ENCODE measurements around the gene FUCA2. TPM values are rescaled to one million over a fixed set of nuclear protein-coding genes. Genes with fewer than 3 reads are reported as not detected.

Gene FUCA2
- total and polyA plus RNA-seq, 2 of the 8 experiments (the other 6 are each of a cell fraction or from before 2014, with no cell fraction given), result 24.2 to 47.2 TPM

GRCh38 chr6:143465546-143465945, 46.0 kb downstream of the FUCA2 start:
- Histone ChIP-seq H3K14ac (ENCODE audit: insufficient read length) (no peak overlapping the region), H3K23ac (ENCODE audit: insufficient read length) (no peak overlapping the region), H3K27ac (ENCODE audit: low read depth, low read length) (no peak overlapping the region), H2AK5ac (ENCODE audit: low read depth, low read length) (no peak overlapping the region), H4K8ac (ENCODE audit: extremely low read depth, insufficient read depth, low read length) (no peak overlapping the region), H4K91ac (replicated peaks; ENCODE audit: insufficient read length, low read length) (no peak overlapping the region), H3K4me2 (ENCODE audit: insufficient read depth in 1 of 2, low read depth in 2 of 2, low read length in 2 of 2) (no peak overlapping the region), H3K4me3 (ENCODE audit: extremely low read depth in 1 of 4, insufficient read depth in 2 of 4, low read depth in 3 of 4, low read length in 4 of 4) (no peak overlapping the region), H3K56ac (replicated peaks; ENCODE audit: insufficient read length, low read depth, low read length) (no peak overlapping the region), H2BK20ac (ENCODE audit: low read length) (no peak overlapping the region), H2AFZ (ENCODE audit: low read length) (no peak overlapping the region), H2BK120ac (replicated peaks; ENCODE audit: low read depth, low read length) (no peak overlapping the region), H2BK5ac (ENCODE audit: low read depth, low read length) (no peak overlapping the region), H3K4me1 (replicated peaks in 1 of 4; ENCODE audit: control insufficient read depth in 3 of 4, insufficient read depth in 4 of 4, low read length in 3 of 4) (no peaks in the 10 kb centered on the region), H3K23me2 (ENCODE audit: low read depth, low read length) (no peaks in the 10 kb centered on the region), H3K9ac (replicated peaks in 1 of 4; ENCODE audit: extremely low read depth in 1 of 4, low read depth in 3 of 4, low read length in 3 of 4) (no peak overlapping the region), H3K79me1 (ENCODE audit: low read depth, low read length) (no peaks in the 10 kb centered on the region), H3K36me3 (ENCODE audit: control insufficient read depth in 2 of 4, insufficient read depth in 4 of 4, low read length in 3 of 4) (peaks cover 0 to 4% (median 0%) of the 10 kb centered on the region in 4 experiments; a peak in 1 of 8 replicates), H4K5ac (ENCODE audit: insufficient read length, low read depth, low read length) (no peak overlapping the region), H4K20me1 (replicated peaks in 1 of 2; ENCODE audit: control insufficient read depth in 1 of 2, insufficient read depth in 2 of 2, low read length in 2 of 2) (no peaks in the 10 kb centered on the region), H3K9me3 (ENCODE audit: insufficient read depth in 2 of 2, low read depth in 1 of 2, low read length in 1 of 2) (no peaks in the 10 kb centered on the region), H3K79me2 (ENCODE audit: control insufficient read depth in 1 of 2, insufficient read depth in 2 of 2, low read length in 2 of 2) (no peaks in the 10 kb centered on the region), H3K27me3 (replicated peaks in 1 of 4; ENCODE audit: control insufficient read depth in 3 of 4, extremely low read depth in 1 of 4, insufficient read depth in 3 of 4, low read length in 3 of 4) (no peaks in the 10 kb centered on the region), H3K4ac (replicated peaks; ENCODE audit: insufficient read length, low read depth, low read length) (no peak overlapping the region), H2BK15ac (ENCODE audit: low read length) (no peak overlapping the region), H3K18ac (ENCODE audit: extremely low read depth, low read length) (no peak overlapping the region), H2BK12ac (ENCODE audit: low read depth, low read length) (no peak overlapping the region)
- DNase-seq (ENCODE audit: low read depth in 1 of 2, low spot score in 2 of 2) (no peak), FAIRE-seq (no peak)
- ChIA-PET POLR2A (ENCODE audit: partially characterized antibody) (no interaction called here), CTCF (ENCODE audit: partially characterized antibody) (no interaction called here)
- 83% methylated on average over 2 of the region's 2 CpGs; no CpG with 5 or more reads in 1 of the 2 experiments for WGBS, 2 experiments (ENCODE audit: extremely low coverage in 1 of 2, insufficient coverage in 1 of 2, insufficient read length in 1 of 2, insufficient replicate concordance in 2 of 2, low coverage in 1 of 2, low lambda C conversion rate in 2 of 2, missing lambda C conversion rate in 1 of 2)
- TF ChIP-seq RBBP5 (IDR thresholded peaks at IDR 0.05; ENCODE audit: borderline replicate concordance, low read depth, low read length) (no peak), RNF2 (IDR thresholded peaks at IDR 0.05; ENCODE audit: borderline replicate concordance, low read depth, low read length, missing control alignments, poor library complexity, severe bottlenecking) (no peak), TEAD4 (IDR thresholded peaks at IDR 0.05; ENCODE audit: low read depth, low read length) (no peak), CEBPB (IDR thresholded peaks at IDR 0.05; ENCODE audit: low read depth, low read length) (no peak), CTBP2 (IDR thresholded peaks at IDR 0.05; ENCODE audit: borderline replicate concordance, insufficient read depth, insufficient read length, low read length) (no peak), BACH1 (IDR thresholded peaks at IDR 0.05; ENCODE audit: low read length) (no peak), SRF (IDR thresholded peaks at IDR 0.05; ENCODE audit: low read depth, low read length) (no peak)

All from H1 (cell line).